Measurements from ENCODE around the gene RECQL5. TPM values are rescaled to one million over a fixed set of nuclear protein-coding genes. Genes with fewer than 3 reads are reported as not detected.
A peak's percentile ranks its signal among the peaks of the same experiment; 100 is the strongest.

RECQL5 gene
- total RNA-seq, 4 donors from 2014 or later: 25.1 to 129 (median 80.3) TPM

DNA sequence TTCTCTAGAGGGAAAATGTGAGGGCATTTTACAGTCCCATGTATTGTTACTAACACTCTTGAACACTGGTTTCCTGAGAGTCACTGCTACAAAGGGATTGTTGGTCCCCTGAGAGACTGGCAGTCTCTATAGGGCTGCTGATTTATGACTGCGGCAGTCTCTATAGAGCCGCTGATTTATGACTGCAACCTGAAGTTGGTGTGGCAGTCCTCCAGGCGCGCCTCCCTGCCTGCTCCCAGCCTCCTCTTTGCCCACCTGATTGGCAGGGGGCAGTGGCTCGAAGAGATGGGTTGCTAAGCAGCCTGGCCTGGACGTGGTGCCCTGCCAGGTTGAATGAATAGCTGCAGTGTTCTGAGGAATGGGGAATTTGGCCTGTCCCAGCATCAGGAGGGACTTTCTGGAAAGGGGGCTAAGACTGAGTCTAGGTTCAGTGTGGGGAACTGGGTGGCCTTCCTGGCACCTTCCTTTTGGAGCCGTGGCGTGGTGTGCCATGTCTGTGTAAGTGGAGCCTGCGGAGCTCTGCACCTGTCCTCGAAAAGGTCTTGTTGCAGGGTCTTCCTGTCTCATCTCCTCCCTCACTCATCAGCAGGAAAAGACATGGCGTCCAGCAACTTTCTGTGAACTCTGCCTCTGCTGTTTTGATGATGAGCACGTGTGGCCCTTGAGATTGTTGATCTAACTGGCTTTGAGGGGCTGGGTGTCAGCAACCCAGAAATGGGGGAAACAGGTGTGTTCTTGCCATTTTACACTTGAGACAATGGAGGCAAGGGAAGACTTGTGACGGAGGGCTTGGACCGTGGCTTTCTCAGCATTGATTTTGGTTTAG is 25.1 kb upstream of the RECQL5 start:
- Histone ChIP-seq H3K27ac (peak overlapping the region; percentile 16 to 90 (median 72)), H3K36me3 (no peaks in the 10 kb centered on the region), H3K4me3 (no peak overlapping the region), H3K4me1 (peaks cover 11 to 78% (median 32%) of the 10 kb centered on the region in 4 donors), H3K9me3 (no peaks in the 10 kb centered on the region), H3K27me3 (no peaks in the 10 kb centered on the region)
- no peak for TF ChIP-seq POLR2AphosphoS5 (IDR thresholded peaks at IDR 0.05)
- TF ChIP-seq, protein P1, sequence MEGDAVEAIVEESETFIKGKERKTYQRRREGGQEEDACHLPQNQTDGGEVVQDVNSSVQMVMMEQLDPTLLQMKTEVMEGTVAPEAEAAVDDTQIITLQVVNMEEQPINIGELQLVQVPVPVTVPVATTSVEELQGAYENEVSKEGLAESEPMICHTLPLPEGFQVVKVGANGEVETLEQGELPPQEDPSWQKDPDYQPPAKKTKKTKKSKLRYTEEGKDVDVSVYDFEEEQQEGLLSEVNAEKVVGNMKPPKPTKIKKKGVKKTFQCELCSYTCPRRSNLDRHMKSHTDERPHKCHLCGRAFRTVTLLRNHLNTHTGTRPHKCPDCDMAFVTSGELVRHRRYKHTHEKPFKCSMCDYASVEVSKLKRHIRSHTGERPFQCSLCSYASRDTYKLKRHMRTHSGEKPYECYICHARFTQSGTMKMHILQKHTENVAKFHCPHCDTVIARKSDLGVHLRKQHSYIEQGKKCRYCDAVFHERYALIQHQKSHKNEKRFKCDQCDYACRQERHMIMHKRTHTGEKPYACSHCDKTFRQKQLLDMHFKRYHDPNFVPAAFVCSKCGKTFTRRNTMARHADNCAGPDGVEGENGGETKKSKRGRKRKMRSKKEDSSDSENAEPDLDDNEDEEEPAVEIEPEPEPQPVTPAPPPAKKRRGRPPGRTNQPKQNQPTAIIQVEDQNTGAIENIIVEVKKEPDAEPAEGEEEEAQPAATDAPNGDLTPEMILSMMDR (IDR thresholded peaks at IDR 0.05): no peak
- no peak for TF ChIP-seq POLR2A (IDR thresholded peaks at IDR 0.05)
- no peak for TF ChIP-seq EP300 (IDR thresholded peaks at IDR 0.05; ENCODE audit: low read depth)
- DNase-seq: no peak
- intact Hi-C loops (cut with DNase I; ENCODE audit: low total_unique reads) (loop anchor here (5.0 kb wide), 1 partner anchor 400 kb away; no protein-coding TSS in a partner anchor), in situ Hi-C loops (cut with MboI; ENCODE audit: low pct_ligation_motif_present in 1 of 4, low pct_unique_long_range_greater_than_20kb in 1 of 4, low sequenced_read_pairs in 3 of 4) (no loop called here)
- 40 to 61% methylated on average over 2 to 14 of the region's 14 CpGs for WGBS, 2 donors (ENCODE audit: low coverage in 1 of 2)

DNA sequence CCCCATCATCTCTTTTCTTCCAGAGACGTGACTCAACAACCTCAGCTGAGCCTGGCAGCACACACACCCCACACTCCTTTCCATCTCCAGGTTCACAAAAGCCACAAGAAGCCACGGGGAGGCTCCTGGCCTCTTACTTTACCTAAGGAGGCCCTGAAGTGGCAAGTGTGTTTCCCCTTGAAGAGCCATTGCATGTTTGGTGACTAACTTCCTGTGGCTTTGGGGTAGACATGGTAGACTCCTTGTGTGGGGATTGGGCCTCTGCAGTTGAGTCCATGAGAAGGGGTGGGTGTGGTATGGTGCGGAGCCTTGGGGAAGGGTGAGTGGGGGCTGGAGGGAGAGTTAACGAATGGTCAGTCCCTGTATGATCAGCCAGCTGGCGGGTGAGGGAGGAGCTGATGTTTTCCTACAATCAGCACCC is 24.4 kb upstream of the RECQL5 start:
- 54 to 71% methylated on average over 2 to 5 of the region's 5 CpGs for WGBS, 2 donors (ENCODE audit: low coverage in 1 of 2)
- no peak for TF ChIP-seq POLR2AphosphoS5 (IDR thresholded peaks at IDR 0.05)
- TF ChIP-seq EP300 (IDR thresholded peaks at IDR 0.05; ENCODE audit: low read depth): no peak
- TF ChIP-seq, protein P1 (IDR thresholded peaks at IDR 0.05): no peak
- no peak for TF ChIP-seq POLR2A (IDR thresholded peaks at IDR 0.05)
- peaks cover 15 to 75% (median 28%) of the 10 kb centered on the region in 4 donors for H3K4me1 ChIP-seq

DNA sequence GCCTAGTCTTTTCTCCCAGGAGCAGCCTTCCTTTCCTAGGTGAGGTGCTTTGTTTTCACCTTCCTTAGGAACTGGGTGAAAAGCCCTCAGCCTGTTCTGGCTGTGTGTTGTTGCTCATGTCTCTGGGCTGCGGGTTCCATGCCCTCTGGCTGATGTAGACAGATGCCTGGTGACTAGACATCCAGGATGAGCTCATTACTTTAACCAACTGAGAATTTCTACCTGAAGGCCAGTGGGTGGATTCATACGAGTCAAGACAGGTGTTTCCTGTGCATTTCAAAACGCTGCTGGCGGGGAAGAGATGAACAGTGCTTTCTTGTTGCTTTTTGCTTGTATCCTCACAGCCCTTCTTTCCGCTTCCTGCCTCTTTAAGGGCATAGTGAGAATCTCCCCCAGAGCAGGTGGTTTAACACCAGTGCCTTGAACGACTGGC is 22.5 kb upstream of the RECQL5 start:
- TF ChIP-seq POLR2A (IDR thresholded peaks at IDR 0.05): no peak
- TF ChIP-seq EP300 (IDR thresholded peaks at IDR 0.05; ENCODE audit: low read depth): no peak
- no peak for TF ChIP-seq POLR2AphosphoS5 (IDR thresholded peaks at IDR 0.05)
- TF ChIP-seq, protein P1 (IDR thresholded peaks at IDR 0.05): no peak
- no peaks in the 10 kb centered on the region for H3K9me3 ChIP-seq
- H3K27me3 ChIP-seq: no peaks in the 10 kb centered on the region
- H3K4me3 ChIP-seq: no peak overlapping the region
- H3K27ac ChIP-seq: peak overlapping the region; percentile 49 to 65 (median 51)
- WGBS, 2 donors (ENCODE audit: low coverage in 1 of 2): 67% methylated on average over 6 of the region's 6 CpGs; no CpG with 5 or more reads in 1 of the 2 donors
- H3K36me3 ChIP-seq: no peaks in the 10 kb centered on the region
- intact Hi-C loops (cut with DNase I; ENCODE audit: low total_unique reads) (no loop called here), in situ Hi-C loops (cut with MboI; ENCODE audit: low pct_ligation_motif_present in 1 of 4, low pct_unique_long_range_greater_than_20kb in 1 of 4, low sequenced_read_pairs in 3 of 4) (no loop called here)
- no peak for DNase-seq
- H3K4me1 ChIP-seq: peaks cover 20 to 75% (median 29%) of the 10 kb centered on the region in 4 donors

More for the DNA sequence above, 24.4 kb upstream of the RECQL5 start:
- Histone ChIP-seq H3K27me3 (no peaks in the 10 kb centered on the region), H3K9me3 (no peaks in the 10 kb centered on the region), H3K4me3 (no peak overlapping the region), H3K36me3 (no peaks in the 10 kb centered on the region), H3K27ac (peak overlapping the region; percentile 1 to 90 (median 52))
- in situ Hi-C loops (cut with MboI; ENCODE audit: low pct_ligation_motif_present in 1 of 4, low pct_unique_long_range_greater_than_20kb in 1 of 4, low sequenced_read_pairs in 3 of 4): no loop called here
- no peak for DNase-seq
- intact Hi-C loops (cut with DNase I; ENCODE audit: low total_unique reads): loop anchor here (5.0 kb wide), 1 partner anchor 399 kb away; no protein-coding TSS in a partner anchor

DNA sequence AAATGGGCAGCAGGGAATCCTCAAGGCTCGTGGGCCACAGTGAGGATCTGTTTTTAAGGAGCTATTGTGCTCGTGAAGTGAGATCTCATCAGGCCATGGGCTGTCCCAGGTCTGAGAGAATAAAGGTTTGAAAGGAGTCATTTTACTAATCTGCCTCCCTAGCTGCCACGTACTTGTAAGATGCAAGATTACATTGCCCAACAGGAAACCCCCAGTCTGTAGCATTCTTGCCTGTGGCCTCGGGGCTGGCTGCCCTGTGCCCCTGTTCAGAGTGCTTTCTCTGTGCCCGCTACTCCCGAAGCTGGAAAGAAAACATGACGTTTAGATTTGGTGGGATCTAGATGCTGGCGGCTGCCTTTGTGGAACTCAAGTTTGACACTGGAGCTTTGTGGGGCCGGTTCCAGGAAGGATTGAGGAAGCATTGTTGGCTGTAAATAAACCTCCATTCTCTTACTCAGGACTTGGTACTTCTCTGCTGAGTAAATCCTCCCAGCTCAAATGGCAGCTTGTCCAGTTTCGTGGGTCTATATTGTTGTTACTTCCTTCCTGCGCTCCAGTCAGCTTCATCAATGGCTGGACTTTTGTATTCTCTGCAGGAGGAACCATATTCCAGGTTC is 21.4 kb upstream of the RECQL5 start:
- WGBS, 2 donors (ENCODE audit: low coverage in 1 of 2): 63 to 67% methylated on average over 2 to 11 of the region's 11 CpGs
- intact Hi-C loops (cut with DNase I; ENCODE audit: low total_unique reads): no loop called here

More for the DNA sequence above, 21.4 kb upstream of the RECQL5 start:
- no peak for DNase-seq
- Histone ChIP-seq H3K4me3 (no peak overlapping the region), H3K36me3 (no peaks in the 10 kb centered on the region), H3K9me3 (no peaks in the 10 kb centered on the region), H3K27ac (peak overlapping the region; percentile 49 to 65 (median 51)), H3K4me1 (peaks cover 19 to 79% (median 31%) of the 10 kb centered on the region in 4 donors), H3K27me3 (no peaks in the 10 kb centered on the region)
- in situ Hi-C loops (cut with MboI; ENCODE audit: low pct_ligation_motif_present in 1 of 4, low pct_unique_long_range_greater_than_20kb in 1 of 4, low sequenced_read_pairs in 3 of 4): no loop called here
- no peak for TF ChIP-seq POLR2AphosphoS5 (IDR thresholded peaks at IDR 0.05)
- TF ChIP-seq, protein P1 (IDR thresholded peaks at IDR 0.05): no peak
- TF ChIP-seq EP300 (IDR thresholded peaks at IDR 0.05; ENCODE audit: low read depth): no peak
- no peak for TF ChIP-seq POLR2A (IDR thresholded peaks at IDR 0.05)
